HCT116 (cell line): ENCODE results near the gene DNAJC7. TPM values are rescaled to one million over a fixed set of nuclear protein-coding genes. Genes with fewer than 3 reads are reported as not detected.

ENCODE experiments used
- ATAC-seq: fragments of 200-7000 bp; cut with Tn5 transposase; 2 replicates; pipeline ENCODE4 v1.9.1; 2020; ENCODE audit warnings: mild to moderate bottlenecking, moderate library complexity
- BruUV-seq: library from RNA; stranded (reverse); fragments of 400-500 nt; replicated peaks from 2 replicates; lab custom pipeline; 2021; lab: Mats Ljungman, UMichigan
- CTCF ChIA-PET: fragments of 300-600 bp; sonication (Branson Sonifier 250); formaldehyde crosslinking; loops from one replicate; lab custom pipeline; 2021; ENCODE audit warnings: antibody characterized with exemption; lab: Charles Lee
- POLR2A ChIA-PET: fragments of 300-600, 350-600 bp; sonication (Branson Sonifier 250); formaldehyde crosslinking; loops from one replicate; lab custom pipeline; 2021; ENCODE audit warnings: antibody characterized with exemption; lab: Charles Lee
- RAD21 ChIA-PET, 2 experiments: fragments of 300-600 bp; sonication (Branson Sonifier 250); formaldehyde crosslinking; loops; one replicate each; lab custom pipeline; 2023; ENCODE audit warnings: low total read pairs in 2 of 2; ENCODE audit not compliant: uncharacterized antibody in 2 of 2, unreplicated experiment in 2 of 2, low non-redundant PET in 1 of 2; lab: Charles Lee
- DNase-seq: peaks from one replicate; pipeline ENCODE4 v3.0.0-alpha.2; 2010; ENCODE audit warnings: low read depth, low spot score
- H2AFZ ChIP-seq: fragments of 200-600 bp; shearing (Covaris generic), sonication (generic); 2 replicates; pipeline ENCODE4 v1.6.1; 2017; ENCODE audit warnings: low read depth, mixed run types, mixed read lengths, antibody characterized with exemption, low read length; ENCODE audit not compliant: poor library complexity, severe bottlenecking
- H3K27ac ChIP-seq: 2 replicates; pipeline ENCODE4 v1.5.1; 2012; ENCODE audit warnings: low read depth, low read length
- H3K27me3 ChIP-seq: fragments of 200-600 bp; sonication (generic); 2 replicates; pipeline ENCODE4 v1.6.1; 2016; ENCODE audit warnings: mixed run types, low read length, mixed read lengths; ENCODE audit not compliant: insufficient read depth
- H3K36me3 ChIP-seq, 2 experiments: fragments of 200-500 bp in 1 of 2; fragments of 200-600 bp in 1 of 2; sonication (Bioruptor generic) in 1 of 2; sonication (generic) in 1 of 2; 2 replicates each; pipeline versions ENCODE4 v1.5.1 to v1.6.1; 2014 to 2016; ENCODE audit warnings: low read length in 2 of 2, inconsistent platforms in 1 of 2, mixed read lengths in 1 of 2, mixed run types in 1 of 2; ENCODE audit not compliant: insufficient read depth in 2 of 2, control insufficient read depth in 1 of 2
- H3K4me1 ChIP-seq, 2 experiments: fragments of 200-600 bp in 1 of 2; sonication (generic) in 1 of 2; 2 replicates each; pipeline versions ENCODE4 v1.5.1 to v1.6.1; 2012 to 2017; ENCODE audit warnings: low read length in 2 of 2, inconsistent platforms in 1 of 2, mild to moderate bottlenecking in 1 of 2, mixed read lengths in 1 of 2, mixed run types in 1 of 2, moderate library complexity in 1 of 2; ENCODE audit not compliant: insufficient read depth in 2 of 2, control insufficient read depth in 1 of 2
- H3K4me2 ChIP-seq: fragments of 200-600 bp; sonication (generic); 2 replicates; pipeline ENCODE4 v1.6.1; 2017; ENCODE audit warnings: mixed run types, low read length, mixed read lengths
- H3K4me3 ChIP-seq, 2 experiments: fragments of 200-600 bp in 1 of 2; sonication (generic) in 1 of 2; replicated peaks in 1 of 2; 2 replicates each; pipeline ENCODE4 v1.5.1; 2011 to 2016; ENCODE audit warnings: low read length in 2 of 2, control low read depth in 1 of 2, low read depth in 1 of 2, mild to moderate bottlenecking in 1 of 2, mixed read lengths in 1 of 2, mixed run types in 1 of 2
- H3K79me2 ChIP-seq: fragments of 200-600 bp; sonication (generic); 2 replicates; pipeline ENCODE4 v1.6.1; 2017; ENCODE audit warnings: mild to moderate bottlenecking, mixed run types, low read length, moderate library complexity, mixed read lengths; ENCODE audit not compliant: insufficient read depth
- H3K9ac ChIP-seq: fragments of 200-600 bp; sonication (generic); 2 replicates; pipeline ENCODE4 v1.6.1; 2016; ENCODE audit warnings: low read length, mixed read lengths
- H3K9me2 ChIP-seq: fragments of 200-600 bp; sonication (generic), shearing (Covaris generic); 2 replicates; pipeline ENCODE4 v1.6.1; 2017; ENCODE audit warnings: mixed run types, mild to moderate bottlenecking, moderate library complexity; ENCODE audit not compliant: insufficient read depth
- H3K9me3 ChIP-seq, 2 experiments: fragments of 200-500 bp in 1 of 2; fragments of 200-600 bp in 1 of 2; sonication (Bioruptor generic) in 1 of 2; sonication (generic) in 1 of 2; 2 replicates each; pipeline ENCODE4 v1.6.1; 2014 to 2017; ENCODE audit warnings: low read length in 2 of 2, mixed read lengths in 2 of 2, inconsistent platforms in 1 of 2, low read depth in 1 of 2, mild to moderate bottlenecking in 1 of 2, mixed run types in 1 of 2, moderate library complexity in 1 of 2; ENCODE audit not compliant: control insufficient read depth in 1 of 2, insufficient read depth in 1 of 2
- H4K20me1 ChIP-seq: fragments of 200-600 bp; sonication (generic), shearing (Covaris generic); 2 replicates; pipeline ENCODE4 v1.6.1; 2017; ENCODE audit warnings: mixed run types, mild to moderate bottlenecking, moderate library complexity; ENCODE audit not compliant: insufficient read depth
- EZH2 ChIP-seq: fragments of 200-600 bp; sonication (generic); IDR thresholded peaks from 2 replicates; pipeline ENCODE4 v1.6.1; 2017; ENCODE audit warnings: antibody characterized with exemption, mixed run types
- EZH2phosphoT487 ChIP-seq: fragments of 200-600 bp; IDR thresholded peaks from 2 replicates; pipeline ENCODE4 v1.6.1; 2018; ENCODE audit warnings: antibody characterized with exemption, borderline replicate concordance
- FOSL1 ChIP-seq: IDR thresholded peaks from 2 replicates; pipeline ENCODE4 v1.6.1; 2012; ENCODE audit warnings: low read depth
- JUND ChIP-seq: IDR thresholded peaks from 2 replicates; pipeline ENCODE4 v1.6.1; 2012
- POLR2A ChIP-seq: IDR thresholded peaks from 2 replicates; pipeline ENCODE4 v1.7.0; 2011; ENCODE audit warnings: borderline replicate concordance; ENCODE audit not compliant: insufficient read depth, insufficient read length; ENCODE audit errors: extremely low read depth
- POLR2AphosphoS5 ChIP-seq: IDR thresholded peaks from 2 replicates; pipeline ENCODE4 v1.6.1; 2011; ENCODE audit warnings: mild to moderate bottlenecking, low read depth, low read length, moderate library complexity
- RAD21 ChIP-seq: IDR thresholded peaks from 2 replicates; pipeline ENCODE4 v1.6.1; 2012; ENCODE audit warnings: low read depth, mild to moderate bottlenecking
- ZBTB33 ChIP-seq: IDR thresholded peaks from 2 replicates; pipeline ENCODE4 v1.6.1; 2011; ENCODE audit warnings: mild to moderate bottlenecking, low read length, moderate library complexity; ENCODE audit not compliant: insufficient replicate concordance; ENCODE audit errors: extremely low read depth
- ZNF274 ChIP-seq: fragments of 200-500 bp; sonication (Bioruptor generic); IDR thresholded peaks from 2 replicates; pipeline ENCODE4 v1.6.1; 2014; ENCODE audit warnings: mild to moderate bottlenecking, low read depth, low read length, inconsistent platforms
- intact Hi-C: fragments of 100-400 bp; cut with micrococcal nuclease; formaldehyde crosslinking; loops from 2 replicates; pipeline ENCODE4 v1.10.0; 2022
- total RNA-seq: library from RNA; stranded (reverse); gene quantifications from one replicate; pipeline ENCODE4 v1.2.1, GENCODE V29; 2021; ENCODE audit not compliant: unreplicated experiment
- TF ChIP-seq, protein P1 (sequence below): IDR thresholded peaks from 2 replicates; pipeline ENCODE4 v1.6.1; 2012; ENCODE audit warnings: low read depth
- TF ChIP-seq, protein P2 (sequence below): IDR thresholded peaks from 2 replicates; pipeline ENCODE4 v1.6.1; 2012

DNAJC7 gene
- total RNA-seq, 1 experiment from 2014 or later = 113 TPM

DNA sequence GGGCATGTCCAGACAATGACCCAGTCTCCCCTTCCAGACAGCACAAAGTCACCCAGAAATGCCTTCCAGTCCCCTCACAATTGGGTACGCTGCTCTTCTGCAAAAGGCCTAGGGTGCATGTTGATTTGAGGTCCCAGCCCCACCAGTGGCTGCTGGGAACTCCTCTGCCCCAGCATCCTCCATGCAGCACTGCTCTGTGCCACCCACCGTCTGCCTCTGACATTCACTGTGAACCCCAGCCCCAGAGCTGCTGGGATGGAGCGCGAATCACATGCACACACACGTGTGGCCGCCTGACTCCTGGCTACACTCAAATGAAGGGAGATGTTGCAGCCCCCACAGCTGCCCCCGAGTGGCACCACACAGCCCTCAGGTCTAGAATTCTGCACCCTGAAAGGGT is 34.4 kb upstream of the DNAJC7 start:
- Histone ChIP-seq H2AFZ (no peak overlapping the region), H3K4me3 (peak overlapping the region in 1 of 2 experiments; percentile 76; a peak in 1 of 4 replicates), H3K36me3 (no peaks in the 10 kb centered on the region), H3K79me2 (no peaks in the 10 kb centered on the region), H3K27me3 (peaks cover 11% of the 10 kb centered on the region; the same call in 1 of the 2 replicates), H3K9ac (no peak overlapping the region), H3K4me2 (peak overlapping the region; percentile 94), H4K20me1 (no peaks in the 10 kb centered on the region), H3K4me1 (peaks cover 19 to 38% of the 10 kb centered on the region in 2 experiments), H3K9me3 (no peaks in the 10 kb centered on the region), H3K9me2 (no peaks in the 10 kb centered on the region), H3K27ac (no peak overlapping the region)
- DNase-seq (no peak), ATAC-seq (no peak)
- intact Hi-C loops = no loop called here
- TF ChIP-seq EZH2 (no peak), FOSL1 (no peak), EZH2phosphoT487 (no peak), ZNF274 (no peak), ZBTB33 (no peak), POLR2AphosphoS5 (no peak), RAD21 (no peak), JUND (no peak), POLR2A (no peak)
- TF ChIP-seq, protein P1, sequence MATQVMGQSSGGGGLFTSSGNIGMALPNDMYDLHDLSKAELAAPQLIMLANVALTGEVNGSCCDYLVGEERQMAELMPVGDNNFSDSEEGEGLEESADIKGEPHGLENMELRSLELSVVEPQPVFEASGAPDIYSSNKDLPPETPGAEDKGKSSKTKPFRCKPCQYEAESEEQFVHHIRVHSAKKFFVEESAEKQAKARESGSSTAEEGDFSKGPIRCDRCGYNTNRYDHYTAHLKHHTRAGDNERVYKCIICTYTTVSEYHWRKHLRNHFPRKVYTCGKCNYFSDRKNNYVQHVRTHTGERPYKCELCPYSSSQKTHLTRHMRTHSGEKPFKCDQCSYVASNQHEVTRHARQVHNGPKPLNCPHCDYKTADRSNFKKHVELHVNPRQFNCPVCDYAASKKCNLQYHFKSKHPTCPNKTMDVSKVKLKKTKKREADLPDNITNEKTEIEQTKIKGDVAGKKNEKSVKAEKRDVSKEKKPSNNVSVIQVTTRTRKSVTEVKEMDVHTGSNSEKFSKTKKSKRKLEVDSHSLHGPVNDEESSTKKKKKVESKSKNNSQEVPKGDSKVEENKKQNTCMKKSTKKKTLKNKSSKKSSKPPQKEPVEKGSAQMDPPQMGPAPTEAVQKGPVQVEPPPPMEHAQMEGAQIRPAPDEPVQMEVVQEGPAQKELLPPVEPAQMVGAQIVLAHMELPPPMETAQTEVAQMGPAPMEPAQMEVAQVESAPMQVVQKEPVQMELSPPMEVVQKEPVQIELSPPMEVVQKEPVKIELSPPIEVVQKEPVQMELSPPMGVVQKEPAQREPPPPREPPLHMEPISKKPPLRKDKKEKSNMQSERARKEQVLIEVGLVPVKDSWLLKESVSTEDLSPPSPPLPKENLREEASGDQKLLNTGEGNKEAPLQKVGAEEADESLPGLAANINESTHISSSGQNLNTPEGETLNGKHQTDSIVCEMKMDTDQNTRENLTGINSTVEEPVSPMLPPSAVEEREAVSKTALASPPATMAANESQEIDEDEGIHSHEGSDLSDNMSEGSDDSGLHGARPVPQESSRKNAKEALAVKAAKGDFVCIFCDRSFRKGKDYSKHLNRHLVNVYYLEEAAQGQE = no peak
- TF ChIP-seq, protein P2, sequence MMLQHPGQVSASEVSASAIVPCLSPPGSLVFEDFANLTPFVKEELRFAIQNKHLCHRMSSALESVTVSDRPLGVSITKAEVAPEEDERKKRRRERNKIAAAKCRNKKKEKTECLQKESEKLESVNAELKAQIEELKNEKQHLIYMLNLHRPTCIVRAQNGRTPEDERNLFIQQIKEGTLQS = no peak
- BruUV-seq = no TSS peak
- POLR2A ChIA-PET = interaction anchor here (0.9 kb wide), 1 partner anchor 32 kb away, joined by 3 read pairs; the partner anchor contains the start of gene NKIRAS2
- RAD21 ChIA-PET = no interaction called here
- CTCF ChIA-PET = interaction anchor here (1.2 kb wide), 1 partner anchor 14 kb away, joined by 3 read pairs; no protein-coding TSS in a partner anchor
